Measurements from ENCODE around the gene RPL13.

RPL13 gene

GRCh38 chr16:89545044-89545830 is 15.2 kb upstream of the RPL13 start:
- no peak for DNase-seq

GRCh38 chr16:89545831-89546574 is 14.5 kb upstream of the RPL13 start:
- no peak for DNase-seq

- no peak for DNase-seq
These were observed 13.7 kb upstream of the RPL13 start for GRCh38 chr16:89546781-89547180.

GRCh38 chr16:89547291-89547690 is 13.2 kb upstream of the RPL13 start:
- DNase-seq = no peak

- no peak for DNase-seq
These were observed 12.6 kb upstream of the RPL13 start for GRCh38 chr16:89547860-89548259.

GRCh38 chr16:89548344-89549006 is 12.0 kb upstream of the RPL13 start:
- no peak for DNase-seq

GRCh38 chr16:89549007-89549700 is 11.3 kb upstream of the RPL13 start:
- DNase-seq = no peak

GRCh38 chr16:89550421-89551007 is 10.0 kb upstream of the RPL13 start:
- DNase-seq = no peak

GRCh38 chr16:89552329-89552728 is 8.2 kb upstream of the RPL13 start:
- no peak for DNase-seq

- no peak for DNase-seq
These were observed 7.6 kb upstream of the RPL13 start for GRCh38 chr16:89552913-89553312.

- no peak for DNase-seq
These were observed 6.7 kb upstream of the RPL13 start for GRCh38 chr16:89553733-89554132.

- no peak for DNase-seq
These were observed 6.1 kb upstream of the RPL13 start for GRCh38 chr16:89554343-89554742.

GRCh38 chr16:89555265-89555664 is 5.2 kb upstream of the RPL13 start:
- DNase-seq = no peak

GRCh38 chr16:89555780-89556179 is 4.7 kb upstream of the RPL13 start:
- no peak for DNase-seq

GRCh38 chr16:89556750-89557689 is 3.5 kb upstream of the RPL13 start:
- DNase-seq = peak; percentile 76

GRCh38 chr16:89557690-89558490 is 2.6 kb upstream of the RPL13 start:
- no peak for DNase-seq

- DNase-seq = no peak
These were observed 831 bp downstream of the RPL13 start for GRCh38 chr16:89561142-89561883.

- no peak for DNase-seq
These were observed 1.6 kb downstream of the RPL13 start for GRCh38 chr16:89561884-89562599.

GRCh38 chr16:89562939-89563338 is 2.5 kb downstream of the RPL13 start:
- DNase-seq = no peak

Data from fibroblast of skin of back (primary cell).